ENCODE results near the gene PSMC3. TPM values are rescaled to one million over a fixed set of nuclear protein-coding genes. Genes with fewer than 3 reads are reported as not detected.

The PSMC3 gene
- total and polyA plus RNA-seq, 9 of the 15 experiments (the other 6 are each of a cell fraction or from before 2014, with no cell fraction given), result 44.3 to 324 (median 240) TPM

GRCh38 chr11:47411884-47412746 lies 14.1 kb downstream of the PSMC3 start (continued):
- TF ChIP-seq SMARCA5 (IDR thresholded peaks at IDR 0.05), result no peak
- no peak for TF ChIP-seq NR2C2 (CRISPR knock-in tag; IDR thresholded peaks at IDR 0.05)
- TF ChIP-seq NR2C2 (tag; IDR thresholded peaks at IDR 0.05), result no peak
- TF ChIP-seq HSF4 (CRISPR knock-in tag; IDR thresholded peaks at IDR 0.05; ENCODE audit: borderline replicate concordance), result no peak
- no peak for TF ChIP-seq PRDM10 (IDR thresholded peaks at IDR 0.05; ENCODE audit: partially characterized antibody)
- TF ChIP-seq E2F3 (CRISPR knock-in tag; IDR thresholded peaks at IDR 0.05), result no peak
- no peak for TF ChIP-seq ZBTB11 (CRISPR knock-in tag; IDR thresholded peaks at IDR 0.05)
- TF ChIP-seq ZFP36 (IDR thresholded peaks at IDR 0.05; ENCODE audit: low read depth, low read length, partially characterized antibody), result no peak
- 0 out of 4 replicates have a peak, but pooled peaks of 1 of the 2 experiments have one; percentile 24 for TF ChIP-seq MAZ (CRISPR knock-in tag; conservative IDR thresholded peaks at IDR 0.05 in 1 of 2, IDR thresholded peaks at IDR 0.05 in 1 of 2)
- TF ChIP-seq NCOA4 (IDR thresholded peaks at IDR 0.05; ENCODE audit: partially characterized antibody), result no peak
- TF ChIP-seq YY1 (IDR thresholded peaks at IDR 0.05; ENCODE audit: borderline replicate concordance in 1 of 3, control insufficient read depth in 1 of 3, extremely low read depth in 1 of 3, insufficient read depth in 3 of 3, insufficient read length in 1 of 3, insufficient replicate concordance in 2 of 3, low read depth in 1 of 3, low read length in 2 of 3), result peak in 1 of 3 experiments; percentile 17
- no peak for TF ChIP-seq ILK (tag; IDR thresholded peaks at IDR 0.05; ENCODE audit: borderline replicate concordance, low read depth)
- TF ChIP-seq KLF16 (IDR thresholded peaks at IDR 0.05), result no peak
- TF ChIP-seq XRCC3 (IDR thresholded peaks at IDR 0.05), result no peak
- TF ChIP-seq ATF4 (CRISPR knock-in tag; IDR thresholded peaks at IDR 0.05), result no peak
- no peak for TF ChIP-seq POLR2AphosphoS5 (IDR thresholded peaks at IDR 0.05; ENCODE audit: control insufficient read depth, insufficient read depth, low read depth, low read length)
- TF ChIP-seq EZH2 (IDR thresholded peaks at IDR 0.05; ENCODE audit: borderline replicate concordance, low read depth, low read length), result no peak
- TF ChIP-seq FOSL1 (tag; conservative IDR thresholded peaks at IDR 0.05), result no peak
